GM12878 (cell line): ENCODE measurements around the gene SPOCD1. TPM values are rescaled to one million over a fixed set of nuclear protein-coding genes. Genes with fewer than 3 reads are reported as not detected.

ENCODE experiments used
- ATAC-seq: fragments of 200-7000 bp; cut with Tn5 transposase; 3 replicates; pipeline ENCODE4 v1.9.1; 2020; ENCODE audit warnings: mild to moderate bottlenecking, moderate library complexity
- BruUV-seq: library from RNA; stranded (reverse); fragments of 400-500 nt; replicated peaks from 2 replicates; lab custom pipeline; 2021; lab: Mats Ljungman, UMichigan
- CTCF ChIA-PET: fragments of 300-600 bp; sonication (Branson Sonifier 250); formaldehyde crosslinking; extraction: SDS; loops from one replicate; lab custom pipeline; 2021; ENCODE audit warnings: inconsistent platforms; lab: Yijun Ruan, JAX
- POLR2A ChIA-PET: fragments of 350-600 bp; formaldehyde crosslinking; extraction: SDS; loops from one replicate; lab custom pipeline; 2021; ENCODE audit warnings: inconsistent platforms; lab: Charles Lee
- RAD21 ChIA-PET: fragments of 300-600 bp; sonication (Branson Sonifier 250); formaldehyde crosslinking; loops from one replicate; lab custom pipeline; 2023; ENCODE audit warnings: antibody characterized with exemption; ENCODE audit not compliant: unreplicated experiment; lab: Charles Lee
- SMC1A ChIA-PET: fragments of 300-600 bp; sonication (Branson Sonifier 250); formaldehyde crosslinking; loops from one replicate; lab custom pipeline; 2023; ENCODE audit not compliant: unreplicated experiment, uncharacterized antibody; lab: Charles Lee
- DNase-seq: peaks from one replicate; pipeline ENCODE4 v3.0.0-alpha.2; 2011; ENCODE audit warnings: low read depth, low spot score
- FAIRE-seq: peaks from 3 replicates; lab custom pipeline; 2011; peaks lifted over from hg19 to GRCh38; lab: Jason Lieb, UNC
- H2AFZ ChIP-seq: 2 replicates; pipeline ENCODE4 v1.6.0; 2011; ENCODE audit warnings: low read depth, low read length, control low read depth; ENCODE audit not compliant: control insufficient read depth
- H3K27ac ChIP-seq: 2 replicates; pipeline ENCODE4 v1.5.1; 2011; ENCODE audit warnings: control low read depth; ENCODE audit not compliant: control insufficient read depth, insufficient read depth
- H3K27me3 ChIP-seq, 2 experiments: replicated peaks in 1 of 2; 2 replicates each; pipeline versions ENCODE4 v1.6.0 to v1.6.1; 2011; ENCODE audit warnings: low read length in 1 of 2; ENCODE audit not compliant: control insufficient read depth in 2 of 2, insufficient read depth in 2 of 2
- H3K36me3 ChIP-seq, 2 experiments: 2 replicates each; pipeline ENCODE4 v1.5.1; 2011; ENCODE audit warnings: low read length in 1 of 2; ENCODE audit not compliant: control insufficient read depth in 2 of 2, insufficient read depth in 2 of 2
- H3K4me1 ChIP-seq: 2 replicates; pipeline ENCODE4 v1.6.1; 2011; ENCODE audit warnings: mild to moderate bottlenecking, low read length, moderate library complexity, mixed read lengths; ENCODE audit not compliant: control insufficient read depth, insufficient read depth
- H3K4me2 ChIP-seq: 2 replicates; pipeline ENCODE4 v1.6.0; 2011; ENCODE audit warnings: control low read depth; ENCODE audit not compliant: control insufficient read depth, insufficient read depth
- H3K4me3 ChIP-seq: fragments of 200-600 bp; sonication (generic); 2 replicates; pipeline ENCODE4 v1.5.1; 2016
- H3K79me2 ChIP-seq: 2 replicates; pipeline ENCODE4 v1.6.0; 2011; ENCODE audit warnings: low read length; ENCODE audit not compliant: control insufficient read depth, insufficient read depth
- H3K9ac ChIP-seq: 2 replicates; pipeline ENCODE4 v1.8.0; 2011; ENCODE audit warnings: low read length, control low read depth, mixed read lengths; ENCODE audit not compliant: control insufficient read depth, insufficient read depth
- H3K9me3 ChIP-seq: replicated peaks from 3 replicates; pipeline ENCODE4 v1.5.1; 2011; ENCODE audit warnings: mild to moderate bottlenecking, low read length; ENCODE audit not compliant: control insufficient read depth, insufficient read depth
- H4K20me1 ChIP-seq: 2 replicates; pipeline ENCODE4 v1.6.0; 2011; ENCODE audit not compliant: control insufficient read depth, insufficient read depth
- CBFB ChIP-seq: IDR thresholded peaks from 2 replicates; pipeline ENCODE4 v1.6.1; 2016; ENCODE audit warnings: antibody characterized with exemption, low read depth
- HCFC1 ChIP-seq: fragments of 150-350 bp; IDR thresholded peaks from 2 replicates; pipeline ENCODE4 v1.6.1; 2014; ENCODE audit warnings: low read length
- IKZF2 ChIP-seq, 2 experiments: fragments of 450-650 bp; IDR thresholded peaks; 2 replicates each; pipeline ENCODE4 v1.6.1; 2017; ENCODE audit warnings: mild to moderate bottlenecking in 2 of 2, moderate library complexity in 2 of 2
- WGBS: methylation state at CpG from one replicate; pipeline ENCODE4 v1.1.6; 2016; ENCODE audit warnings: low lambda C conversion rate; ENCODE audit not compliant: insufficient replicate concordance, insufficient coverage; ENCODE audit errors: missing lambda C conversion rate; 5-methylcytosine and 5-hydroxymethylcytosine counted together
- in situ Hi-C: fragments of 300-500 bp; cut with MboI; formaldehyde crosslinking; loops from 9 replicates; pipeline ENCODE4 v1.14.3; 2018; ENCODE audit warnings: mixed read lengths
- intact Hi-C: fragments of 100-400 bp; cut with micrococcal nuclease; formaldehyde crosslinking; loops from one replicate; pipeline ENCODE4 v1.14.2; 2022; ENCODE audit not compliant: unreplicated experiment
- polyA plus RNA-seq, 11 experiments: library from polyadenylated mRNA; depleted of rRNA in 4 of 11; unstranded in 6 of 11; stranded (reverse) in 5 of 11; fragments of >200 nt; fragmentation: Nextera tagmentation in 4 of 11; fragmentation: Illumina TruSeq in 1 of 11; extraction: Ambion mirVana in 4 of 11; extraction: Trizol in 1 of 11; gene quantifications; 1 replicate in 1 of 11; 2 replicates in 10 of 11; pipeline versions ENCODE4 v1.2.1 to v1.2.3, GENCODE V29; 2011 to 2016; ENCODE audit warnings: inconsistent platforms in 2 of 11, missing spikeins in 2 of 11, low read depth in 1 of 11
- total RNA-seq, 4 experiments: library from RNA; depleted of rRNA in 3 of 4; stranded (reverse); fragments of >200 nt in 3 of 4; fragmentation: Illumina TruSeq in 1 of 4; extraction: Trizol in 1 of 4; gene quantifications; 2 replicates each; pipeline versions ENCODE4 v1.2.1 to v1.2.3, GENCODE V29; 2013 to 2021
- TF ChIP-seq, protein P1 (sequence below): IDR thresholded peaks from 2 replicates; pipeline ENCODE4 v1.6.1; 2011; ENCODE audit warnings: borderline replicate concordance, low read depth, mild to moderate bottlenecking, moderate library complexity, low read length; ENCODE audit not compliant: insufficient read depth, poor library complexity, severe bottlenecking
- TF ChIP-seq, protein P2 (sequence below): fragments of 450-650 bp; formaldehyde crosslinking; IDR thresholded peaks from 2 replicates; pipeline ENCODE4 v1.4.0; 2020; ENCODE audit warnings: mild to moderate bottlenecking, moderate library complexity
- TF ChIP-seq, protein P3 (sequence below): fragments of 450-650 bp; conservative IDR thresholded peaks from 2 replicates; pipeline ENCODE4 v1.6.1; 2017; ENCODE audit warnings: mild to moderate bottlenecking, moderate library complexity
- TF ChIP-seq, protein P4 (sequence below): fragments of 450-650 bp; formaldehyde crosslinking; IDR thresholded peaks from 2 replicates; pipeline ENCODE4 v1.5.0; 2022; ENCODE audit warnings: mild to moderate bottlenecking, missing genetic modification characterization

The SPOCD1 gene
- total and polyA plus RNA-seq, 10 of the 15 experiments (the other 5 are each of a cell fraction or from before 2014, with no cell fraction given) = 0.02 to 0.65 (median 0.13) TPM; not detected in 4

DNA sequence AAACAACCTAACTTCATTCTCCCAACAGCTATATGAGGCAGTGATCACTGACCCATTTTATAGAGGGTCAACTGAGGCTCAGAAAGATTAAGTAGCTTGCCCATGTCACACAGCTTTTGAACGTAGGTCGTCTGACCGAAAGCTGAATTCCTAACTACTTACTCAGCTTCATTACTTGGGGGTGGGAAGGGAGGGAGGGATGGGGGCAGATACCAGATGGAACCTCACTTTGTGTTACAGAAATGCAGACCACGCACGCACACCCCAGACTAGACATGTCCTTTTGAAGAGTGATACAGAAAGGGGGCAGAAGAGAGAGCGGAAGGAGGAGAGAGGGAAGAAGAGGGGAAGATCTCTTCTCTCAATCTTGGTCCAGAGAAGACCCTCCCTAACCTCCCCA is 53.9 kb downstream of the SPOCD1 start:
- no peak overlapping the region for H2AFZ ChIP-seq
- SMC1A ChIA-PET = no interaction called here
- peaks cover 20 to 24% of the 10 kb centered on the region in 2 experiments for H3K27me3 ChIP-seq
- in situ Hi-C loops (no loop called here), intact Hi-C loops (no loop called here)
- RAD21 ChIA-PET = interaction anchor here (1.3 to 1.5 kb wide), 2 partner anchors 27 to 223 kb away, joined by 4 to 5 read pairs; no protein-coding TSS in a partner anchor
- FAIRE-seq (no peak), ATAC-seq (no peak), DNase-seq (no peak)
- no TSS peak for BruUV-seq
- 90% methylated on average over 6 of the region's 6 CpGs for WGBS
- H3K4me3 ChIP-seq = no peak overlapping the region
- H3K4me1 ChIP-seq = peaks cover 8% of the 10 kb centered on the region
- no peaks in the 10 kb centered on the region for H3K9me3 ChIP-seq
- H3K27ac ChIP-seq = no peak overlapping the region
- H3K4me2 ChIP-seq = no peak overlapping the region
- CTCF ChIA-PET = interaction anchor here (2.8 to 3.6 kb wide), 2 partner anchors 17 to 27 kb away, joined by 11 to 18 read pairs; no protein-coding TSS in a partner anchor
- H4K20me1 ChIP-seq = no peaks in the 10 kb centered on the region
- no peaks in the 10 kb centered on the region for H3K36me3 ChIP-seq
- no peaks in the 10 kb centered on the region for H3K79me2 ChIP-seq
- POLR2A ChIA-PET = interaction anchor here (0.6 kb wide), 1 partner anchor 58 kb away, joined by 3 read pairs; no protein-coding TSS in a partner anchor
- TF ChIP-seq, protein P1, sequence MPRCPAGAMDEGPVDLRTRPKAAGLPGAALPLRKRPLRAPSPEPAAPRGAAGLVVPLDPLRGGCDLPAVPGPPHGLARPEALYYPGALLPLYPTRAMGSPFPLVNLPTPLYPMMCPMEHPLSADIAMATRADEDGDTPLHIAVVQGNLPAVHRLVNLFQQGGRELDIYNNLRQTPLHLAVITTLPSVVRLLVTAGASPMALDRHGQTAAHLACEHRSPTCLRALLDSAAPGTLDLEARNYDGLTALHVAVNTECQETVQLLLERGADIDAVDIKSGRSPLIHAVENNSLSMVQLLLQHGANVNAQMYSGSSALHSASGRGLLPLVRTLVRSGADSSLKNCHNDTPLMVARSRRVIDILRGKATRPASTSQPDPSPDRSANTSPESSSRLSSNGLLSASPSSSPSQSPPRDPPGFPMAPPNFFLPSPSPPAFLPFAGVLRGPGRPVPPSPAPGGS = no peak
- TF ChIP-seq CBFB (no peak), IKZF2 (IDR thresholded peaks at IDR 0.05) (no peak), HCFC1 (no peak)
- TF ChIP-seq, protein P2, sequence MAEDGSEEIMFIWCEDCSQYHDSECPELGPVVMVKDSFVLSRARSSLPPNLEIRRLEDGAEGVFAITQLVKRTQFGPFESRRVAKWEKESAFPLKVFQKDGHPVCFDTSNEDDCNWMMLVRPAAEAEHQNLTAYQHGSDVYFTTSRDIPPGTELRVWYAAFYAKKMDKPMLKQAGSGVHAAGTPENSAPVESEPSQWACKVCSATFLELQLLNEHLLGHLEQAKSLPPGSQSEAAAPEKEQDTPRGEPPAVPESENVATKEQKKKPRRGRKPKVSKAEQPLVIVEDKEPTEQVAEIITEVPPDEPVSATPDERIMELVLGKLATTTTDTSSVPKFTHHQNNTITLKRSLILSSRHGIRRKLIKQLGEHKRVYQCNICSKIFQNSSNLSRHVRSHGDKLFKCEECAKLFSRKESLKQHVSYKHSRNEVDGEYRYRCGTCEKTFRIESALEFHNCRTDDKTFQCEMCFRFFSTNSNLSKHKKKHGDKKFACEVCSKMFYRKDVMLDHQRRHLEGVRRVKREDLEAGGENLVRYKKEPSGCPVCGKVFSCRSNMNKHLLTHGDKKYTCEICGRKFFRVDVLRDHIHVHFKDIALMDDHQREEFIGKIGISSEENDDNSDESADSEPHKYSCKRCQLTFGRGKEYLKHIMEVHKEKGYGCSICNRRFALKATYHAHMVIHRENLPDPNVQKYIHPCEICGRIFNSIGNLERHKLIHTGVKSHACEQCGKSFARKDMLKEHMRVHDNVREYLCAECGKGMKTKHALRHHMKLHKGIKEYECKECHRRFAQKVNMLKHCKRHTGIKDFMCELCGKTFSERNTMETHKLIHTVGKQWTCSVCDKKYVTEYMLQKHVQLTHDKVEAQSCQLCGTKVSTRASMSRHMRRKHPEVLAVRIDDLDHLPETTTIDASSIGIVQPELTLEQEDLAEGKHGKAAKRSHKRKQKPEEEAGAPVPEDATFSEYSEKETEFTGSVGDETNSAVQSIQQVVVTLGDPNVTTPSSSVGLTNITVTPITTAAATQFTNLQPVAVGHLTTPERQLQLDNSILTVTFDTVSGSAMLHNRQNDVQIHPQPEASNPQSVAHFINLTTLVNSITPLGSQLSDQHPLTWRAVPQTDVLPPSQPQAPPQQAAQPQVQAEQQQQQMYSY (CRISPR knock-in tag) = no peak
- TF ChIP-seq, protein P3, sequence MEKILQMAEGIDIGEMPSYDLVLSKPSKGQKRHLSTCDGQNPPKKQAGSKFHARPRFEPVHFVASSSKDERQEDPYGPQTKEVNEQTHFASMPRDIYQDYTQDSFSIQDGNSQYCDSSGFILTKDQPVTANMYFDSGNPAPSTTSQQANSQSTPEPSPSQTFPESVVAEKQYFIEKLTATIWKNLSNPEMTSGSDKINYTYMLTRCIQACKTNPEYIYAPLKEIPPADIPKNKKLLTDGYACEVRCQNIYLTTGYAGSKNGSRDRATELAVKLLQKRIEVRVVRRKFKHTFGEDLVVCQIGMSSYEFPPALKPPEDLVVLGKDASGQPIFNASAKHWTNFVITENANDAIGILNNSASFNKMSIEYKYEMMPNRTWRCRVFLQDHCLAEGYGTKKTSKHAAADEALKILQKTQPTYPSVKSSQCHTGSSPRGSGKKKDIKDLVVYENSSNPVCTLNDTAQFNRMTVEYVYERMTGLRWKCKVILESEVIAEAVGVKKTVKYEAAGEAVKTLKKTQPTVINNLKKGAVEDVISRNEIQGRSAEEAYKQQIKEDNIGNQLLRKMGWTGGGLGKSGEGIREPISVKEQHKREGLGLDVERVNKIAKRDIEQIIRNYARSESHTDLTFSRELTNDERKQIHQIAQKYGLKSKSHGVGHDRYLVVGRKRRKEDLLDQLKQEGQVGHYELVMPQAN = no peak
- TF ChIP-seq, protein P4, sequence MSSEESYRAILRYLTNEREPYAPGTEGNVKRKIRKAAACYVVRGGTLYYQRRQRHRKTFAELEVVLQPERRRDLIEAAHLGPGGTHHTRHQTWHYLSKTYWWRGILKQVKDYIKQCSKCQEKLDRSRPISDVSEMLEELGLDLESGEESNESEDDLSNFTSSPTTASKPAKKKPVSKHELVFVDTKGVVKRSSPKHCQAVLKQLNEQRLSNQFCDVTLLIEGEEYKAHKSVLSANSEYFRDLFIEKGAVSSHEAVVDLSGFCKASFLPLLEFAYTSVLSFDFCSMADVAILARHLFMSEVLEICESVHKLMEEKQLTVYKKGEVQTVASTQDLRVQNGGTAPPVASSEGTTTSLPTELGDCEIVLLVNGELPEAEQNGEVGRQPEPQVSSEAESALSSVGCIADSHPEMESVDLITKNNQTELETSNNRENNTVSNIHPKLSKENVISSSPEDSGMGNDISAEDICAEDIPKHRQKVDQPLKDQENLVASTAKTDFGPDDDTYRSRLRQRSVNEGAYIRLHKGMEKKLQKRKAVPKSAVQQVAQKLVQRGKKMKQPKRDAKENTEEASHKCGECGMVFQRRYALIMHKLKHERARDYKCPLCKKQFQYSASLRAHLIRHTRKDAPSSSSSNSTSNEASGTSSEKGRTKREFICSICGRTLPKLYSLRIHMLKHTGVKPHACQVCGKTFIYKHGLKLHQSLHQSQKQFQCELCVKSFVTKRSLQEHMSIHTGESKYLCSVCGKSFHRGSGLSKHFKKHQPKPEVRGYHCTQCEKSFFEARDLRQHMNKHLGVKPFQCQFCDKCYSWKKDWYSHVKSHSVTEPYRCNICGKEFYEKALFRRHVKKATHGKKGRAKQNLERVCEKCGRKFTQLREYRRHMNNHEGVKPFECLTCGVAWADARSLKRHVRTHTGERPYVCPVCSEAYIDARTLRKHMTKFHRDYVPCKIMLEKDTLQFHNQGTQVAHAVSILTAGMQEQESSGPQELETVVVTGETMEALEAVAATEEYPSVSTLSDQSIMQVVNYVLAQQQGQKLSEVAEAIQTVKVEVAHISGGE (CRISPR knock-in tag) = no peak
- no peak overlapping the region for H3K9ac ChIP-seq
